SU-DHL-6 (cell line): Measurements from ENCODE around the gene CUX1.

Source experiments
- H2AFZ ChIP-seq: fragments of 200-600 bp; sonication (generic); 2 replicates; pipeline ENCODE4 v1.6.1; 2014; ENCODE audit warnings: low read depth, mild to moderate bottlenecking, moderate library complexity, mixed read lengths, antibody characterized with exemption, low read length; ENCODE audit not compliant: severe bottlenecking
- H3F3A ChIP-seq: fragments of 200-600 bp; shearing (Covaris generic); 2 replicates; pipeline ENCODE4 v1.6.0; 2016; ENCODE audit warnings: antibody characterized with exemption, mild to moderate bottlenecking; ENCODE audit not compliant: insufficient read depth
- H3K27ac ChIP-seq: fragments of 200-600 bp; sonication (generic); 2 replicates; pipeline ENCODE4 v1.5.1; 2016; ENCODE audit warnings: low read depth, mild to moderate bottlenecking, low read length, moderate library complexity, mixed read lengths
- H3K27me3 ChIP-seq: fragments of 200-600 bp; sonication (generic), shearing (Covaris generic); 2 replicates; pipeline ENCODE4 v1.6.0; 2014; ENCODE audit warnings: mild to moderate bottlenecking, low read length
- H3K36me3 ChIP-seq: fragments of 200-600 bp; sonication (generic); 2 replicates; pipeline ENCODE4 v1.6.1; 2014; ENCODE audit warnings: mild to moderate bottlenecking, low read length, mixed read lengths
- H3K4me2 ChIP-seq: fragments of 300-600, 200-600 bp; shearing (Covaris generic), sonication (generic); 2 replicates; pipeline ENCODE4 v1.6.0; 2014; ENCODE audit warnings: low read length, low read depth, mild to moderate bottlenecking; ENCODE audit not compliant: poor library complexity, severe bottlenecking
- H3K4me3 ChIP-seq: fragments of 200-600 bp; sonication (generic); 2 replicates; pipeline ENCODE4 v1.5.1; 2014; ENCODE audit warnings: antibody characterized with exemption, low read length, mild to moderate bottlenecking, mixed read lengths; ENCODE audit not compliant: insufficient read depth, poor library complexity, severe bottlenecking
- H3K79me2 ChIP-seq: fragments of 200-600 bp; sonication (generic); 2 replicates; pipeline ENCODE4 v1.6.1; 2014; ENCODE audit warnings: mild to moderate bottlenecking, low read length, moderate library complexity; ENCODE audit not compliant: insufficient read depth
- H3K9ac ChIP-seq: fragments of 200-600 bp; sonication (generic); 2 replicates; pipeline ENCODE4 v1.7.0; 2014; ENCODE audit warnings: mild to moderate bottlenecking, low read length
- H3K9me2 ChIP-seq: fragments of 200-600 bp; sonication (generic); replicated peaks from 2 replicates; pipeline ENCODE4 v1.6.1; 2014; ENCODE audit warnings: low read length; ENCODE audit not compliant: insufficient read depth
- H3K9me3 ChIP-seq: fragments of 200-600 bp; sonication (generic); 2 replicates; pipeline ENCODE4 v1.6.1; 2014; ENCODE audit warnings: low read length, mixed read lengths; ENCODE audit not compliant: insufficient read depth
- H4K20me1 ChIP-seq: fragments of 200-600 bp; sonication (generic); 2 replicates; pipeline ENCODE4 v1.6.1; 2014; ENCODE audit warnings: low read depth, mild to moderate bottlenecking, antibody characterized with exemption, low read length, moderate library complexity, mixed read lengths
- EZH2phosphoT487 ChIP-seq: fragments of 200-600 bp; sonication (generic), shearing (Covaris generic); conservative IDR thresholded peaks from 2 replicates; pipeline ENCODE4 v1.6.1; 2018; ENCODE audit warnings: mild to moderate bottlenecking, antibody characterized with exemption, low read length, moderate library complexity, mixed read lengths
- TF ChIP-seq, protein P1 (sequence below): fragments of 200-600 bp; sonication (generic); IDR thresholded peaks from one replicate; pipeline ENCODE4 v1.5.1; 2017; ENCODE audit warnings: antibody characterized with exemption, mild to moderate bottlenecking, low read length, moderate library complexity; ENCODE audit not compliant: insufficient read depth, poor library complexity, severe bottlenecking

CUX1 gene

DNA sequence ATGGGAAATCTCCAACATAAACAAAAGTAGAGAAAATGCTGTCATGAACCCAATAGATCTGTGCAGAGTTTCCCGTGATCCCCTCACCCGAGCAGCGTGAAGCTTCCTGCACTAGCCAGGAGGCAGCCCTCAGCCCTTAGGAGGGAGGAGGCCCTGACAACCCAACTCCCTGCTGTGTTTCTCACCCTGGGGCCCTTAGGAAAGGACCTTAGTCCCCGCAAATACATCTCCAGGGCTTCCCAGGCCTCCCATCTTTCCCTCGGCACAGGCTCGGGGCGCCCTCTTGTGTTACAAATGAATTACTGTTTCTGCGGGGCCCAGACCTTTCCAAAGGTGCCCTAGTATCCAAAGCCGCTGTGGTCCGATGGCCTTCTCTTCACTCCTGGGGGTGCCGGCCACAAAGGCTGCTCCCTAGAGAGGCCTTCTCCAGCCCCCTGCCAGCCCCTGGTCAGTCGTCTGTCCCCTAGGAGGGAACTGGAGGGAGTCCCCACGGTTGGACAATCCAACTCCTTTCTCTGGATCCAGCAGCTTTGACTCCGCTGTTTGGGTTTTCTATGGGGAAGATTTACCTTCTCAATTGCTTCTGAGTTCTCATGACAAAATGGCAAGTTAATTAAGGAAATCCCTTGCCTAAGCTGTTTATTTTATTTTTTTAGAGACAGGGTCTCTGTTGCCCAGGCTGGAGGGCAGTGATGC lies 419.3 kb downstream of the CUX1 start:
- Histone ChIP-seq H3F3A (no peaks in the 10 kb centered on the region), H2AFZ (no peak overlapping the region), H4K20me1 (no peaks in the 10 kb centered on the region), H3K79me2 (no peaks in the 10 kb centered on the region), H3K4me2 (no peak overlapping the region), H3K9ac (no peak overlapping the region), H3K4me3 (no peak overlapping the region), H3K36me3 (peaks cover 16% of the 10 kb centered on the region; the same call in 1 of the 2 replicates), H3K27me3 (no peaks in the 10 kb centered on the region), H3K27ac (no peak overlapping the region), H3K9me2 (no peaks in the 10 kb centered on the region), H3K9me3 (no peaks in the 10 kb centered on the region)
- no peak for TF ChIP-seq EZH2phosphoT487
- TF ChIP-seq, protein P1, sequence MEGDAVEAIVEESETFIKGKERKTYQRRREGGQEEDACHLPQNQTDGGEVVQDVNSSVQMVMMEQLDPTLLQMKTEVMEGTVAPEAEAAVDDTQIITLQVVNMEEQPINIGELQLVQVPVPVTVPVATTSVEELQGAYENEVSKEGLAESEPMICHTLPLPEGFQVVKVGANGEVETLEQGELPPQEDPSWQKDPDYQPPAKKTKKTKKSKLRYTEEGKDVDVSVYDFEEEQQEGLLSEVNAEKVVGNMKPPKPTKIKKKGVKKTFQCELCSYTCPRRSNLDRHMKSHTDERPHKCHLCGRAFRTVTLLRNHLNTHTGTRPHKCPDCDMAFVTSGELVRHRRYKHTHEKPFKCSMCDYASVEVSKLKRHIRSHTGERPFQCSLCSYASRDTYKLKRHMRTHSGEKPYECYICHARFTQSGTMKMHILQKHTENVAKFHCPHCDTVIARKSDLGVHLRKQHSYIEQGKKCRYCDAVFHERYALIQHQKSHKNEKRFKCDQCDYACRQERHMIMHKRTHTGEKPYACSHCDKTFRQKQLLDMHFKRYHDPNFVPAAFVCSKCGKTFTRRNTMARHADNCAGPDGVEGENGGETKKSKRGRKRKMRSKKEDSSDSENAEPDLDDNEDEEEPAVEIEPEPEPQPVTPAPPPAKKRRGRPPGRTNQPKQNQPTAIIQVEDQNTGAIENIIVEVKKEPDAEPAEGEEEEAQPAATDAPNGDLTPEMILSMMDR = peak; percentile 74

DNA sequence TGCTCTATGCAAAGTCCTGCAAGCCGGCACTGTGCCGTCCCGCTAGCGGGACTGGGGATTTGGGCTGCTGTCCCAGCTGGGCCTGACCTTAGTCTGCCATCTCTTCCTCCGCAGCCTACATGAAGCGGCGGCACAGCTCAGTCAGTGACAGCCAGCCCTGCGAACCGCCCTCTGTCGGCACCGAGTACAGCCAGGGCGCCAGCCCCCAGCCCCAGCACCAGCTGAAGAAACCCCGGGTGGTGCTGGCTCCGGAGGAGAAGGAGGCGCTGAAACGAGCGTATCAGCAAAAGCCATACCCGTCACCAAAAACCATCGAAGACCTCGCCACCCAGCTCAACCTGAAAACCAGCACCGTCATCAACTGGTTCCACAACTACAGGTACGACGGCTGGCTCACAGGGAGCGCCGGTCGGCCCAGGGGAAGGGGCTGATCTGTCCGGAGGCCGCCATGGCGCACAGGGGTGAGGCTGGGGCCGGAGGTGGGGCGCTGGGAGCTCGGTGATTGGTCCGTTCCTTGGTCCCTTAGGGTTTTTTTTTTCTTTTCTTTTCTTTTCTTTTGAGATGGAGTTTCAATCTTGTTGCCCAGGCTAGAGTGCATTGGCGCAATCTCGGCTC lies 421.9 kb downstream of the CUX1 start:
- no peaks in the 10 kb centered on the region for H3K9me2 ChIP-seq
- H2AFZ ChIP-seq = no peak overlapping the region
- no peak overlapping the region for H3K27ac ChIP-seq
- H3K9ac ChIP-seq = no peak overlapping the region
- no peak overlapping the region for H3K4me2 ChIP-seq
- no peak overlapping the region for H3K4me3 ChIP-seq
- H3K27me3 ChIP-seq = no peaks in the 10 kb centered on the region
- no peaks in the 10 kb centered on the region for H3K9me3 ChIP-seq
- H3K36me3 ChIP-seq = peaks cover 13% of the 10 kb centered on the region; the same call in 1 of the 2 replicates
- H3K79me2 ChIP-seq = no peaks in the 10 kb centered on the region
- TF ChIP-seq EZH2phosphoT487 = no peak
- TF ChIP-seq, protein P1 = no peak
- H3F3A ChIP-seq = no peaks in the 10 kb centered on the region
- no peaks in the 10 kb centered on the region for H4K20me1 ChIP-seq

DNA sequence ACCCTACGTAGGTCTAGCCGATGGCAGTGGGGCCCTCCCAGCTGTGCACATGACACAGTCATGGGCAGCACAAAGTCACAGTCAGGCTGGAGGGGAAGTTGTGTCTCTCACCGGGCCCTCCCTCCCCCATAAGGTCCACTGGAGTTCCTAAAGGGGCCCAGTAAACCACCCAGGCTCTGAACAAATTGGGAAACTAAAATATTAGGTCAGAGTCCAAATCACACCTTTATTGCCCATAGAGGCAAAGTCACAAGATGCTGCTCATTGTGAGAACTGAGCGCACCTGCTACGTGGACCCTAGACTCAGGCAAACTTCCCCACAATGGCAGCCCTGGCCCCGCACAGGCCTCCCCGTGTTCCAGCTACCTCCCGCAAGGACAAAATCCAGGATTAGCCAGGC lies 424.0 kb downstream of the CUX1 start:
- H3K9me2 ChIP-seq = no peaks in the 10 kb centered on the region
- no peak overlapping the region for H3K27ac ChIP-seq
- no peaks in the 10 kb centered on the region for H3K27me3 ChIP-seq
- H3K9me3 ChIP-seq = no peaks in the 10 kb centered on the region
- H3K79me2 ChIP-seq = no peaks in the 10 kb centered on the region
- H3K4me2 ChIP-seq = no peak overlapping the region
- peaks cover 13% of the 10 kb centered on the region; the same call in 1 of the 2 replicates for H3K36me3 ChIP-seq
- no peak for TF ChIP-seq EZH2phosphoT487
- TF ChIP-seq, protein P1 = no peak
- H3F3A ChIP-seq = no peaks in the 10 kb centered on the region
- H4K20me1 ChIP-seq = no peaks in the 10 kb centered on the region
- H3K4me3 ChIP-seq = no peak overlapping the region
- H3K9ac ChIP-seq = no peak overlapping the region
- no peak overlapping the region for H2AFZ ChIP-seq
